Measurements from ENCODE around the gene KRTAP27-1. TPM values are rescaled to one million over a fixed set of nuclear protein-coding genes. Genes with fewer than 3 reads are reported as not detected.

The KRTAP27-1 gene
- total RNA-seq, 1 donor from 2014 or later = not detected

DNA sequence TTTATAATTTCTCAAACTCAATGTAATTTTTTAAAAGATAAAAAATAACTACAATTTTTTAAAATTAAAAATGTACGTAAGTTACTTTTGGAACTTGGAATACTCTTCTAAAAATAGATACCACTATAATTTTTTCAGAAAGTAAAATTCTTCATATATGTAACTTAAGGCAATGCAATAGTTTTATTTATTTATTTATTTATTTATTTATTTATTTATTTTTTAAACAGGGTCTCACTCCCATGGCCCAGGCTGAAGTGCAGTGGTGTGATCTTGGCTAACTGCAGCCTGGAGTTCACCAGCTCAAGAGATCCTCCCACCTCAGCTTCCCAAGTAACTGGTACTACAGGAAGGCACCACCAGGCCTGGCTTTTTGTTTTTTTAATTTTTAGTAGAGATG lies 14.0 kb upstream of the KRTAP27-1 start:
- H3K9me3 ChIP-seq (replicated peaks) = no peaks in the 10 kb centered on the region
- no peaks in the 10 kb centered on the region for H3K27me3 ChIP-seq (ENCODE audit: low read depth)
- DNase-seq = no peak
- no peak overlapping the region for H3K4me3 ChIP-seq
- intact Hi-C loops (cut with micrococcal nuclease) = no loop called here
- TF ChIP-seq, protein P1, sequence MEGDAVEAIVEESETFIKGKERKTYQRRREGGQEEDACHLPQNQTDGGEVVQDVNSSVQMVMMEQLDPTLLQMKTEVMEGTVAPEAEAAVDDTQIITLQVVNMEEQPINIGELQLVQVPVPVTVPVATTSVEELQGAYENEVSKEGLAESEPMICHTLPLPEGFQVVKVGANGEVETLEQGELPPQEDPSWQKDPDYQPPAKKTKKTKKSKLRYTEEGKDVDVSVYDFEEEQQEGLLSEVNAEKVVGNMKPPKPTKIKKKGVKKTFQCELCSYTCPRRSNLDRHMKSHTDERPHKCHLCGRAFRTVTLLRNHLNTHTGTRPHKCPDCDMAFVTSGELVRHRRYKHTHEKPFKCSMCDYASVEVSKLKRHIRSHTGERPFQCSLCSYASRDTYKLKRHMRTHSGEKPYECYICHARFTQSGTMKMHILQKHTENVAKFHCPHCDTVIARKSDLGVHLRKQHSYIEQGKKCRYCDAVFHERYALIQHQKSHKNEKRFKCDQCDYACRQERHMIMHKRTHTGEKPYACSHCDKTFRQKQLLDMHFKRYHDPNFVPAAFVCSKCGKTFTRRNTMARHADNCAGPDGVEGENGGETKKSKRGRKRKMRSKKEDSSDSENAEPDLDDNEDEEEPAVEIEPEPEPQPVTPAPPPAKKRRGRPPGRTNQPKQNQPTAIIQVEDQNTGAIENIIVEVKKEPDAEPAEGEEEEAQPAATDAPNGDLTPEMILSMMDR (IDR thresholded peaks at IDR 0.05; ENCODE audit: borderline replicate concordance) = no peak
- H3K27ac ChIP-seq (replicated peaks) = no peak overlapping the region
- H3K36me3 ChIP-seq = no peaks in the 10 kb centered on the region
- no peaks in the 10 kb centered on the region for H3K4me1 ChIP-seq

DNA sequence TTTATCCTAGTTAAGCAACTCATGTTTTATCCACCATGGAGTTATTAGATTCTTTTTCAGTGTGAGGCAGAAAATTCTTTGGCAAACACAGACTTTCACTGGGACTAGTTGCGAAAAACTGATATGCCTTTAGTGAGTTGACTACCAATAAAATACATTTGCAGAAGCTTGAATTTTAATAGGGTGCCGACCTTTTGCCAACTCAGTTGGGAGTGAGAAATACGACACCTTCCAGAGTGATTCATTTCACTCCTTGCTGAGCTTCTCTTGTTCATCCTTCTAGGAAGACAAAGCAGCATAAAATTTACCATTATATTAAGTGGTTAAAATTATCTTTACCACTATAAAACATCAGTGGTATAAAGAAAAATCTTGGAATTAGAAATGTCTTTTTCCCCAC lies 12.1 kb upstream of the KRTAP27-1 start:
- intact Hi-C loops (cut with micrococcal nuclease) = loop anchor here (10.0 kb wide), 1 partner anchor 735 kb away; no protein-coding TSS in a partner anchor

DNA sequence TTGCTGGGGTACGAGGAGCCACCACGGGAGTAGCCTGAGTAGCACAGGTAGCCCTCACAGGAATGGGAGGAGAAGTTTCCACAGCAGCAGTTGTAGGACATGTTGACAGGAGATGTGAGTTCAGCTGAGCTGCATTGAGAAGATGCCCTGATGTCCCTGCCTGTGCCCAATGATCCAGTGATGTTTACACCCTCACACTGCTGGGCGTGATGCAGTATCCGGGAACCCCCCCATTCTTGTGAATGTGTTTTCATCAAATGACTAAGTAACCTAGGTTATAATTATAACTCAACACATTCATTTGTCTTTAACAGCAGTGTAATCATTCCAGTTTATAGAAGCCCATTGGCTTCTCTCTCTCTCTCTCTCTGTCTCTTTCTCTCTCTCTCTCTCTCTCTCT lies 11.0 kb upstream of the KRTAP27-1 start, which contains the start of gene KRTAP23-1:
TSS of gene KRTAP23-1 (minus strand) at position 101 of the 400 bp plus-strand sequence. CDS start at position 101, 0 bp downstream.
- TF ChIP-seq, protein P1 (IDR thresholded peaks at IDR 0.05; ENCODE audit: borderline replicate concordance) = no peak

More for the DNA sequence above, 12.1 kb upstream of the KRTAP27-1 start:
- no peak for DNase-seq
- peaks cover 4% of the 10 kb centered on the region for H3K9me3 ChIP-seq (replicated peaks)
- TF ChIP-seq, protein P1 (IDR thresholded peaks at IDR 0.05; ENCODE audit: borderline replicate concordance) = no peak
- H3K27ac ChIP-seq (replicated peaks) = no peak overlapping the region
- H3K4me3 ChIP-seq = no peak overlapping the region
- H3K4me1 ChIP-seq = no peaks in the 10 kb centered on the region
- H3K27me3 ChIP-seq (ENCODE audit: low read depth) = no peaks in the 10 kb centered on the region
- no peaks in the 10 kb centered on the region for H3K36me3 ChIP-seq

DNA sequence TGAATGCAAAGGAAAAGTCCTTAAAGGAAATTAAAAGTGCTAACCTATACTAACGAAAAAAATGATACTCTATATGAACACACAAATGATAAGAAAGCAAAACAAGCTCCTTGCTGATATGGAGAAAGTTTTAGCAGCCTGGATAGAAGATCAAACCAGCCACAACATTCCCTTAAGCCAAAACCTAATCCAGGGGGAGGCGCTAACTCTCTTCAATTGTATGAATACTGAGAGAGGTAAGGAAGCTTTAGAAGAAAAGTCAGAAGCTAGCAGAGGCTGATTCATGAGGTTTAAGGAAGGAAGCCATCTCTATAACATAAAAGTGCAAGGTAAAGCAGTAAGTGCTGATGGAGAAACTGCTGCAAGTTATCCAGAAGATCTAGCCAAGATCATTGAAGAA lies 7.5 kb upstream of the KRTAP27-1 start:
- H3K27ac ChIP-seq (replicated peaks) = no peak overlapping the region
- H3K4me1 ChIP-seq = no peaks in the 10 kb centered on the region
- TF ChIP-seq, protein P1 (IDR thresholded peaks at IDR 0.05; ENCODE audit: borderline replicate concordance) = no peak
- H3K9me3 ChIP-seq (replicated peaks) = peaks cover 4% of the 10 kb centered on the region
- no peak overlapping the region for H3K4me3 ChIP-seq
- no peaks in the 10 kb centered on the region for H3K36me3 ChIP-seq
- H3K27me3 ChIP-seq (ENCODE audit: low read depth) = no peaks in the 10 kb centered on the region
- intact Hi-C loops (cut with micrococcal nuclease) = loop anchor here (10.0 kb wide), 1 partner anchor 740 kb away; no protein-coding TSS in a partner anchor
- no peak for DNase-seq

More for the DNA sequence above, 11.0 kb upstream of the KRTAP27-1 start, which contains the start of gene KRTAP23-1:
- Histone ChIP-seq H3K36me3 (no peaks in the 10 kb centered on the region), H3K27me3 (ENCODE audit: low read depth) (no peaks in the 10 kb centered on the region), H3K4me1 (no peaks in the 10 kb centered on the region), H3K4me3 (no peak within 1 kb of the TSS), H3K9me3 (replicated peaks) (peaks cover 4% of the 10 kb centered on the region), H3K27ac (replicated peaks) (no peak within 1 kb of the TSS)
- no peak for DNase-seq
- intact Hi-C loops (cut with micrococcal nuclease) = loop anchor here (10.0 kb wide), 1 partner anchor 736 kb away; no protein-coding TSS in a partner anchor

DNA sequence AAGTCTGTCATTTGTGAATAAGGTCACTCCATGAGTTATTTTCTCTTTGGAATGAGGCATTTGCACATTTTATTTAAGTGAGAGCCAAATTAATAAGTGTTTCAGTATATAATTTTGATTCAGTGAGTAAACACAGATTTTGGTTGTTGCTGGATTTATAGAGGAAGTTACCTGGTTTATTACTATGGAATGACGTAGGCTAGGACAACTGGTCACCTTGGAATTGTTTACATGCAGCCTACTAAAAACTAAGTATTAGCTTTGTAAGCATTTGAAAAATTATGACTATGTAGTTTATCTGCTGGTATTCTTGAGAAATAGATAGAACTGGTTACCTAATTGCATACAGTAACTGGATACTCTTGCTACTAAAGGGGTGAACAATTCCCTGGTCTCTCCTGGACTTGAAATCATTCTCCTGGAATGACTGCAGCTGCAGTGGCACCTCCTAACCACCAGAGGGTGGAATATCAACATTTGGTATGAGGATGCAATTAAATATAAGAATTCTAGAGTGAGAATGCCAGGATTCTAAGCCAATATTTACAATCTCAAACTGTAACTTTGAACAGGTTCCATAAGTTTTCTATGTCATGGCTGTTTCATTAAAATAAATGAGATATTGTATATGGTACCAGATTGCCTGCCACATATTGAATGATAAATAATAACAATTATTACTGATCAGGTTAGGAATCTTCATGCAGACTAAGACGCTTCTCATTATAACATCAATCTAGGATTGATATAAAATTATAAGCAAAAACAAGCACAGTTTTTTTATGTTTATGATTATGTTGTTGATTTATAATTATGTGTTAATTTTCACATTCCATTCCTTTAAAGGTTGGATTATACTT lies 3.5 kb upstream of the KRTAP27-1 start:
- no peaks in the 10 kb centered on the region for H3K36me3 ChIP-seq
- H3K4me1 ChIP-seq = no peaks in the 10 kb centered on the region
- intact Hi-C loops (cut with micrococcal nuclease) = loop anchor here (10.0 kb wide), 1 partner anchor 744 kb away; no protein-coding TSS in a partner anchor
- H3K4me3 ChIP-seq = no peak overlapping the region
- no peak for DNase-seq
- TF ChIP-seq, protein P1 (IDR thresholded peaks at IDR 0.05; ENCODE audit: borderline replicate concordance) = peak; percentile 86
- no peaks in the 10 kb centered on the region for H3K27me3 ChIP-seq (ENCODE audit: low read depth)
- H3K9me3 ChIP-seq (replicated peaks) = peaks cover 4% of the 10 kb centered on the region
- no peak overlapping the region for H3K27ac ChIP-seq (replicated peaks)

Data from left ventricle myocardium inferior (tissue), 1 donor.